Measurements from ENCODE around the gene C2orf76. TPM values are rescaled to one million over a fixed set of nuclear protein-coding genes. Genes with fewer than 3 reads are reported as not detected.

Gene C2orf76
- total RNA-seq, 1 experiment from 2014 or later = 5.7 TPM

DNA sequence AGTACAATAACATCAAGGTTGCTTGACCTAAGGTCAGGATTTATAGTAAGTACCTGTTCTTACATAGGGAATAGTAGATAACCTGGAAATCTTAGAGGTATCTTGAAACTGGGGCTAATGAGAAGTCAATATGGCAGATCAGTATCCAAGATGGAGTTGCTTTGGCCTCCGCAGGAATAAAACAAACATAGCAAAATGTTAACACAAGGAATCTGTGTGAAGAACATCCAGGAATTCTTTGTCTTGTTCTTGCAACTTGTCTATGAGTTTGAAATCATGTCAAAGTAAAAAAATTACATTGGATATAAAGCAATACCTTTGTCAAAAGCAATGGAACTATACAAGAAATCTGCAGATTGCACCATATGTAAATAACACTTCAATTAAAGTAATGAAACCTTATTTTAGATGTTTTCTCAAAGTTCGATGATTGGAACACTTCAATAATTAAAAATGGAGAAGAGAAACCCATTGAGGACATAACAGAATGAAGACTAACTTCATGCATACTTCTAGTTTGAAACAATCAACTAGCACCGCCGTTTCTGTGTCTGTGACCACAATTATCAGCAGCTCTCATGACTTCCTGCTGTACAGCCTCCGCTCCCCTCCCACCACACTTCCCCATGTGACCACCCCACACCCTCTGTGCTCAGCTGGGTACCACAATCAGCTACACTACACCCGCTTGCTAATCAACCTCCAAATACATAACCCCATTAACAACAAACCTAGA is 27.6 kb downstream of the C2orf76 start:
- H3K27ac Mint-ChIP-seq = peak overlapping the region in 1 of 3 experiments; percentile 74; a peak in 1 of 7 replicates
- Histone ChIP-seq H3K27ac (ENCODE audit: insufficient read length, low read depth, low read length) (no peak overlapping the region), H2AFZ (ENCODE audit: low read length) (no peak overlapping the region), H3K27me3 (ENCODE audit: insufficient read depth, low read length) (no peaks in the 10 kb centered on the region), H3K23ac (ENCODE audit: insufficient read length, low read depth, low read length) (no peak overlapping the region), H3K18ac (ENCODE audit: insufficient read length, low read depth, low read length) (no peak overlapping the region), H3K4me2 (ENCODE audit: insufficient read depth, insufficient read length, low read length) (no peak overlapping the region), H2AK5ac (ENCODE audit: insufficient read length, low read length) (no peak overlapping the region), H3K4ac (ENCODE audit: low read depth, low read length) (no peak overlapping the region), H3K79me2 (ENCODE audit: insufficient read depth, low read length) (no peaks in the 10 kb centered on the region), H4K5ac (ENCODE audit: insufficient read length, low read depth, low read length) (no peak overlapping the region), H4K8ac (replicated peaks; ENCODE audit: insufficient read length, low read depth, low read length) (no peak overlapping the region), H3K23me2 (ENCODE audit: insufficient read length, low read depth, low read length, poor library complexity, severe bottlenecking) (no peaks in the 10 kb centered on the region), H2BK15ac (ENCODE audit: low read depth, low read length) (no peak overlapping the region), H4K91ac (ENCODE audit: insufficient read length, low read depth, low read length) (no peak overlapping the region), H2BK12ac (ENCODE audit: insufficient read length, low read depth, low read length) (no peak overlapping the region), H2BK5ac (ENCODE audit: insufficient read length, low read length) (no peak overlapping the region), H3T11ph (ENCODE audit: low read length) (no peak overlapping the region), H3K14ac (ENCODE audit: insufficient read depth, low read length) (no peak overlapping the region), H3K9me3 (ENCODE audit: control insufficient read depth, low read depth, low read length) (no peaks in the 10 kb centered on the region), H3K4me1 (ENCODE audit: insufficient read depth, low read length) (no peaks in the 10 kb centered on the region), H3K79me1 (ENCODE audit: insufficient read depth, low read depth, low read length, poor library complexity, severe bottlenecking) (no peaks in the 10 kb centered on the region), H3K56ac (ENCODE audit: insufficient read length, low read depth, low read length) (no peak overlapping the region), H2BK20ac (ENCODE audit: low read depth, low read length, poor library complexity, severe bottlenecking) (no peak overlapping the region), H2BK120ac (ENCODE audit: low read depth, low read length, poor library complexity, severe bottlenecking) (no peak overlapping the region), H4K20me1 (ENCODE audit: control insufficient read depth, insufficient read depth, insufficient read length) (no peaks in the 10 kb centered on the region), H3K9ac (ENCODE audit: extremely low read depth, insufficient read length, low read length) (no peak overlapping the region)
- no CpG with 5 or more reads among the region's 6 CpGs for WGBS (ENCODE audit: extremely low coverage, insufficient read length, low lambda C conversion rate)
- H3K27me3 Mint-ChIP-seq (ENCODE audit: low read depth) = no peaks in the 10 kb centered on the region
- no peaks in the 10 kb centered on the region for H3K9me3 Mint-ChIP-seq
- H3K4me3 Mint-ChIP-seq = no peak overlapping the region
- H3K4me1 Mint-ChIP-seq = no peaks in the 10 kb centered on the region
- H3K36me3 Mint-ChIP-seq (ENCODE audit: insufficient read depth in 1 of 3, low read depth in 3 of 3) = no peaks in the 10 kb centered on the region
- TF ChIP-seq, protein P1, sequence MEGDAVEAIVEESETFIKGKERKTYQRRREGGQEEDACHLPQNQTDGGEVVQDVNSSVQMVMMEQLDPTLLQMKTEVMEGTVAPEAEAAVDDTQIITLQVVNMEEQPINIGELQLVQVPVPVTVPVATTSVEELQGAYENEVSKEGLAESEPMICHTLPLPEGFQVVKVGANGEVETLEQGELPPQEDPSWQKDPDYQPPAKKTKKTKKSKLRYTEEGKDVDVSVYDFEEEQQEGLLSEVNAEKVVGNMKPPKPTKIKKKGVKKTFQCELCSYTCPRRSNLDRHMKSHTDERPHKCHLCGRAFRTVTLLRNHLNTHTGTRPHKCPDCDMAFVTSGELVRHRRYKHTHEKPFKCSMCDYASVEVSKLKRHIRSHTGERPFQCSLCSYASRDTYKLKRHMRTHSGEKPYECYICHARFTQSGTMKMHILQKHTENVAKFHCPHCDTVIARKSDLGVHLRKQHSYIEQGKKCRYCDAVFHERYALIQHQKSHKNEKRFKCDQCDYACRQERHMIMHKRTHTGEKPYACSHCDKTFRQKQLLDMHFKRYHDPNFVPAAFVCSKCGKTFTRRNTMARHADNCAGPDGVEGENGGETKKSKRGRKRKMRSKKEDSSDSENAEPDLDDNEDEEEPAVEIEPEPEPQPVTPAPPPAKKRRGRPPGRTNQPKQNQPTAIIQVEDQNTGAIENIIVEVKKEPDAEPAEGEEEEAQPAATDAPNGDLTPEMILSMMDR (conservative IDR thresholded peaks at IDR 0.05) = no peak
- DNase-seq = no peak

Data from H9 (cell line).